DMS 273 (cell line): ENCODE results near the gene LRRC74A.
A peak's percentile ranks its signal among the peaks of the same experiment; 100 is the strongest.

ENCODE experiments used
- DNase-seq: peaks from one replicate; lab custom pipeline; 2025; ENCODE audit not compliant: unreplicated experiment; lab: John Stamatoyannopoulos, UW

LRRC74A gene

DNA sequence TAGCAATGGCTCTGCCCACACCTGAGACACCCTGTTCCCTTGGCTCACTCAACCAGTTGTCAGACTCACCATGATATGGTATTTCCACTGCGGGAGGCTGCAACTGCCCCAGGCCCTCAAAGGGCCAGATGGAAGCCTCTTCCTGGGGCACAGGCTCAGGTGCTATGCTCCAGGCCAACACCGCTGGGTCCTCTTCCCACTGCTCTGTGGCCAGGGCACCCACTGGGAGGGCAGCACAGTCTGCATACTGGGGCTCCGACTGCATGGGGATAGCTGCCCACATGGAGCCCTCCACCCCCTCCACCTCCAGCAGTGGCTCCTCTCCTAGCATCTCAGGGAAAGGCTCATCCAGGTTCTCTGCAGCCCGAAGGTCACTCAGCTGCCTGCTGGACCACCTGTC is 17.2 kb upstream of the LRRC74A start:
- DNase-seq = no peak

DNA sequence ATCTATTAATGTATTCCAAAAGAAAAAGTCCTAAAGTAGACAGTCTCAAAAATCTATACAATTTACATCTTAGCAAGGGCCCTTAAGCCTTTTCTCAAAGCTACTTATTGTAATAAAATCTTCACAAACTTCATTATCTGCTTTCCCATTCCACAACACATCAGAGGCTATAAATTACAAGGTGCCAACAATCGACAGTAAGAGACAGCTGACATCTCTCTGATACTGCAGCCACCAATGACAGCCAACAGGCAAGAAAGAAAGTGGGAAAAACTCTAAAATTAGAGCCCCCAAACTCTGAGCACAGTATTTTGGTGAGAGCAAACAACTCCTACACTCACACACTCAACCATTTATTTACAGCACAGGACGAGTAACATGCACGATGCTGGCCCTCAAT is 15.7 kb upstream of the LRRC74A start:
- DNase-seq = no peak

DNA sequence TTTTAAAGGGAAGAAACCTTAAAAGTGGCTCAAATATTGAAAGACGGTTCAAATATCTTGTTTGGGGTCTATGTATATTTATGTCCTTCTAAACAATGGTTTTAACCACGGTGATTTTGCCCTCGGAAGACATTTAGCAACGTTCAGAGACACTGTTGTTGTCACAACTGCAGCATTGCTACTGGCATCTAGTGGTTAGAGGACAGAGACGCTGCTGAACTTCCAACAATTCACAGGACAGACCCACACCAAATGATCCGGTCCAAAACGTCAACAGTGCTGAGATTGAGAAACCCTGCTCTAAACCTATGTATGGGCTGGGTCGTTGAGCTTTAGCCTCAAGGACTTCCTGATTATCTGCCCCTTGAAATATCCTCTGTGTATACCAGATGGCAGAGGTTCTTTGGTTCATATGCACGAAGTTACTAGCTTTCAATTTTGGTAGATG is 15.2 kb upstream of the LRRC74A start:
- DNase-seq = peak; percentile 60

DNA sequence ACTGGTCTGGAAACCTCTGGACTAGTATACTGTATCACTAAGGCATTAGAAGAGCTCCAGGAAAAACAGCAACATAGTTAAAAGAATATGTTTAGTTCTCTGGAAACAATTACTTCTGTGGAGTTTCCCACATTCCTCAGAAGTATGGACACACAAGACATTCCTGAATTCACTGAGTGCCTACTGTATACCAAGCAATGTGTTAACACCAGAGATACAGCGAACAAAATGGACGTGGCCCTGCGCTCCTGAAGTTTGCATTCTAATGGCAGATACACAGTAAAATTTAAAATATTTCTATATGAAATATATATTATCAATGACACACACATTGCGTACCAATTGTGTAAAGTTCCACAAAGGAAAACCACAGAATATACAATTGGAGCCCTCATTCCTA is 14.6 kb upstream of the LRRC74A start:
- peak; percentile 42 for DNase-seq

DNA sequence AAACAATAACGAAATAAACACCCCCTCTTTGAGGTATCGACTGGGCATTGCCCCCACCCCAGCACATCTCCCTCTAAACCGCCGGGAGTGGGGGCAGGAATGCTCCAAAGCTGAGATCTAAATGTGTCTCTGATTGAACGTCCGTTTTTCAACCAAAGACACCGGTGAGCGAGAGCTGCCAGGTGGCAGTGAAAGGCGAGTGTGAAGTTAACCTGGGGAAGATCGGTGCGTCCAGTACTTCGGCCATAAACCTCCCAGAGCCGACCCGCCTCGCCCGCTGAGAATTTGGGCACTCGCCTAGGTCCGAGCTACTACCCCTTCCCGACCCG is 14.2 kb upstream of the LRRC74A start:
- DNase-seq = peak; percentile 59

DNA sequence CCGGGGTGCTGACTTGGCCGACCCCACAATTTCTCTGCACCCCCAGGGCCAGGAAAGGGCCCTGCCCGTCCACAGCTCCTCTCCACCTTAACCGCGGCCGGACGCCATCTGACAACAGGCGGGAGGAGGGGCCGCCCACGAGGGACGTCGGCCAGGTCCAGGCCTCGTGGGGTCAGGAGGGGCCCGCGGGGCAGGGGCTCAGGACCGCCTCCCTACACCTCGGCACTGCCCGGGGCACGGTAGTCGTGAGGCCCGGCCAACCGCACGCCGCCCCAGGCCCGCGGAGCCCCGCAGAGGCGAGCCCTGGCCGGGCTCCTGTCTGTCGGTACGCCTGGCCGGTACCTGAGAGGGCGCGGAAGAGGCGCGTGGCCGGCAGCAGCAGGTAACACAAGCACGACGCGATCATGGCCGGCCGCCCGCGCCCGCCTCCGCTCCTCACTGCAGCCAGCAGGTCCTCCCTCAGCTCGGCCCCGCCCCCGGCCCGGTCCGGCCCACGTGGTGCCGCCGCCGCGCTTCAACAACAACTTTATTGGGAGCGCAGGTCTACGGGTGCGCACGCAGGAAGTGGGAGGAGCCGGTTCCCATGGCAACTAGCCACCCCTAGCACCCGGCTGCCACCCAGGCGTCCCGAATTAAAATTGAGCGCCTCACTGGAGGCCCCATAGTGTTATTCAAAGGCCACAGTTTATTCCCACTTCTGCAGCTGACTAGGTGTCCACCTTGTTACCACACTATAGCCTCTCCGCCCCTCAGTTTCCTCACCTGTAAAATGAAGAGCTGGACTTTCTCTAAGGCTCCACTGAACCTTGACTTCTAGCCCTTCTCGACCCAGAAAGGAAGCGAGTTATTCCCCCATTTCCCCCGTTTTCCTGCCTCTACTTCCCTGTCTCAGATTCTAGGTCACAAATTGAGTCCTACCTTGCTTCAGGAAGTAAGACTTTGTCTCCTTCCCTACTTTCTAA is 13.5 kb upstream of the LRRC74A start, which contains the start of gene ANGEL1:
TSS of gene ANGEL1 (minus strand) at position 461 of the 962 bp plus-strand sequence. CDS start at position 406, 55 bp downstream.
- DNase-seq = peak; percentile 99

DNA sequence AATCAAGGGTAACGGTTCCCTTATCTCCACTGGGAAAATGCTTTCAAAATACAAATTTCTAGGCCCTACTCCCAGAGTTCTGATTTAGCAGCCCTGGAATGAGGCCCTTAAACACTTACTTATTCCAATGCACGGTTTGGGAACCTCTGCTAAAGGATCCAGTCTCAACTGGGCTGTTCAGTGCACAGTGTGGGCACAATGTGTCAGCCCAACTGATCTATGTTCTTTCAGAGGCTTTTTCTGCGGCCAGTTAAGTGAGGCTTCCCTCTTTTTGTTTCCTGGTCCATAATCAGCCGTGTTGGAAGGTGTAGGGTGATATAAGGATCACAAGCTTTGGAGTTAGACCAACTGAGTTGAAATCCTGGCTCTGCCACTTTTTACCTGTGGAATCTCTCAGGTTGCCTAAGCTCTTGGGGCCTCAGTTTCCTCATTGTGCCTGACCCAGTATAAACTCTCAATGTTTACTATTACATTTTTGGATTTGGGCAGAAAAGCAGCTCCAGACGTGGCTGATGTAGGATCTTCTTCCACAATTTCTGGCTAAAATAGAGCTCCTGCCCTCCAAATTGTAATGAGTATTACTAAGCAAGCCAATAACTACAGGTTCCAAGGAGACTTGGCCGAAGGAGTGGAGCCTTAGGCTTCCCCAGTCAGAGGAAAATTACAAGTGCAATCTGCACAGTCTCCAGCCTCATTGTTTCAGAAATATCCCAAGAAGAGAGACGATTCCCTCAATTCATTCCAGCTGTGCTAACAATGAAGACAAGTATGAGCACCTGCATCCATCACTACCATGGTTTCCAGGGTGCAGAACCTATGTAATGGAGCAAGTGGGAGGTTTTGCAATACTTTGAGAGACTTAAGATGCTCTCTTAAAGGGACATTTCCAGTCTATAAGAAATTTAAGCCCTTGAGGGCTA is 11.2 kb upstream of the LRRC74A start:
- DNase-seq = no peak

DNA sequence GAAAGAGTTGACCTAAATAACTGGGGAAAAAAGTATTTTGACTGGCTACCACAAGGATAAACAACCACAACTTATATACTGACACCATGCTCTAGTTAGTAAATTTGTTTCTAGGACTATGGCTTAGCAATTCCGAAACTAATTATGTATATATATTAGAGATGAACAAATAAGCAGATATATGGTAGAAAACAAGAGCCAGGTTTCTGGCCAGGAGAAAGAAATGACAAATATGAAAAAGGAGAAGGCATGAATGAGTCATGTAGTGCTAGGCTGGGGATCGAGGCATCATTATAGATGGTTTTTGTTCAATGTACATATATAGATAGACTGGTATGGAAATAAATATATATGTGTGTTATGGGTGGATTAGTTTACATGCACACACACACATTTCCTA is 5.5 kb upstream of the LRRC74A start:
- no peak for DNase-seq

DNA sequence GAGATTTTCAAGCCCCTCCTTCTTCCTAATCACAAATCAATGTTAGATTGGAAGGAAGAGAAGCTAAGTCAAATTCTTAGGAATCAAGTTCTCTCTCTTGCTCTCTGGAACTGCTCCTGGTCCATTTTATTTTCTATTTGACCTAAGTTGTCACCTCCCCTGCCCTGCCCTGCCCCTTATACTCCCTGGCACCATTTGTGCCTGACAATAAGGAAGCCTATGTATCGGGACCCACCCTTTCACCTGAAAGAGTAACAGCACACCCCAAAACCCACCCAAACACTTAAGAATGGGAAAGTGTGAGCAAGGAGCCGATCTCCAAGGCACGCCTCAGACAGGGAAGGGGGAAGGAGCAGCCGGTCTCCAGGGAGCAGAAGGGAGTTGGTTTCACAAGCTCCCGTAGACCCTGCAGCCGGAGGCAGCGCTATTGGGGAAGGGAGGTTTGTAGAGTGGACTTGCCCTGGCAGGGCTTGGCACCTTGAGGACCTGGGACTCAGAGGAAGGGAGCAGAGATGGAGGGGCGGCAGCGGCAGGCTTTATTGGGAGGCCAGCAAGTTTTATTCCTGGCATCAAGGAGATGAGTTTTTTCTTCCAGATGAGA is 1.6 kb downstream of the LRRC74A start:
- no peak for DNase-seq

DNA sequence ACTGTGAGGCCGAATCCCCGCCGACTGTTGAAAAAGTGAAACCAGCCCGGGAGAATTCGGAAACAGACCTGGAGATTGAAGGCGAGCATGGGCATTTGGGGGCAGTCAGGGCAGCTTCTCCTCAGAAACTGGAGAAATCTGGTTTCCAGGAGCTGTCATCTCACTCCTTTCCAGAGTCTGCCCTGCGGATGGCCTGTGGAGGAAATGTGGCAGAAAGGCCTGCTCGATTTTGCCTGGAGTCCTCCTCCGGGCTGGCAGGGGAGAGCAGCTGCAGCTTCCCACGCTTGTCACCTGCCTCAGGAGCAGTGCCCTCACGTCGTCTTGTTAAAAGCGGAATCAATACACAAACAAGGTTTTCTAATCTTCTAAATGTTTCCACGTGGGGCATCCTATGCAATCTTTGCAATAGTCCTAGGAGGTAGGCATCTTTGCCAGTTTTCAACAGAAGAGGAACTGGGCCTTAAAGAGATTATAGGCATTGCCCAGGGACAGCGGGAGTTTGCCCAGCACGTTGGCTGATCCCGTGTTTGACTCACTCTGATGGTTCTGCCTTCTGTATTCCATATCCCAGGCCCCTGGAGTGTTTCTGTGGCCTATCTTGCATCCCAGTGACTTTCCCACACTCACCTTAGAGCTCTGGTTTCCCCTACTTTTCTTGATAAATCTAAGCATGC is 2.3 kb downstream of the LRRC74A start:
- no peak for DNase-seq

DNA sequence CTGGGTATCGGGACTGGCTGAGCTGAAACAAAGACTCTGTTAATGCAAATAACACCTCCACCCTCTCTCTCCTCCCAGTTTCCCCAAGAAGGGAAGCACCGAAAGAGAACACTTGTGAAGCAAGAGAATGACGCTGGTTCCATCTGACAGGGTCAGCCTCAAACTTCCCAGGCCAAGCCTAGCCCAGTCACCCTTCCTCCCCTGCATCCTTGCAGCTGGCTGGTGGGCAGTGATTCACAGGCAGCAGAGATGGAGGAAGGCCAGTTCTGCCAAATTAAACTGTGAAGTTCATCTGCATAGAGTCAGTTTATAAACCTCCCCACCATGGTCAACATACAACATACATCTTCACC is 2.8 kb downstream of the LRRC74A start:
- no peak for DNase-seq

DNA sequence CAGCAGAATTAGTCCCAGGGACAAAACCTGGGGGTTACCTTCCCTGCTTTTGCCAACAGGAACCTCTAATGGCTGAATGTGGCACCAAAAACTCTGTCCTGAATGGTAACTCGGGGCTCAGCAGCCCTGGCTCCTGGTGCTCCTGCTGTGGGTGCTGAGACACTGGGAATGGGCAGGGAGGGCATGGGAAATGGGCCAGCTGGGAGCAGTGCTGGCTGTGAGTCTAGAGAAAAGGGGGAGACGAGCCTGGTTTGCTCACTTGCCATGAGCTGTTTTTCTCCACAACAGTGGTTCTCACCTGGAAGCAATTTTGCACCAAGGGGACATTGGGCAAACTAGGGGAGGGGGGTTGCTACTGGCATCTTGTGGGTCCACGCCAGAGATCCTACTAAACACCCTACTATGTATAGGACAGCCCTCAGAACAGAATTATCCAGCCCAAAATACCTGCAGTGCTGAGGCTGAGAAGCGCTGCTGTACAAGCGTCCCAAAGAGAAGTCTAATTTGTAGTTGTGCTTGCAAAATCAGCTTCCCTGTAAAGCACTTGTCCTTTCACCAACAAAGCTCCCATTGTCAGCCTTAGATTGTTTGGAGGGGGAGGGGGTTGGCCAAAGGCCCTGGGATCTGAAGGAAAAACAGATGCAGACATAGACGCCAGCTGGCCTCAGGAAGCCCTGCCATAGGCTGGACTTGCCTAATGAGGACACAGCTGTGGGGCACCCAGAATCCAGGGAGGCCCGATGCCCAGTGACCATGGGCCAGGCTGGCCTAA is 3.6 kb downstream of the LRRC74A start:
- DNase-seq = peak; percentile 44

DNA sequence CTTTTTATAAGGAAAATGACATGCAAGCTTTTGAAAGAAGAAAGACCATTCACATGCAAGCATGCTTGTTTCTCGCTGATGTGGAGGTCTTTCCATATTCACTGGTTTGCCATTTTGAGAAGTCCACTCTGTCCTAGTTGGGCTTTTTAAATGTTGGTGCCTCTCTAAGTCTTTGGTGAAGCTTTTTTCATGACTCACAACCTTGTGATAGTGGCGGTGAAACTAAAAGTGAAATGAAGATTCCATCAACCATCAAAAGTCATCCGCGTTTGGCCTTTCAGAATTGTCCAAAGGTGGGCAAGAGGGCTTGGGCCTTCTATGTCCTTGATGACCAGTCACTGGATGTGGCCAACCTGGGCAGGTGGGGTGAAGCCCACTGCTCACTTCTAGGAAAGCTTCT is 4.3 kb downstream of the LRRC74A start:
- DNase-seq = no peak

DNA sequence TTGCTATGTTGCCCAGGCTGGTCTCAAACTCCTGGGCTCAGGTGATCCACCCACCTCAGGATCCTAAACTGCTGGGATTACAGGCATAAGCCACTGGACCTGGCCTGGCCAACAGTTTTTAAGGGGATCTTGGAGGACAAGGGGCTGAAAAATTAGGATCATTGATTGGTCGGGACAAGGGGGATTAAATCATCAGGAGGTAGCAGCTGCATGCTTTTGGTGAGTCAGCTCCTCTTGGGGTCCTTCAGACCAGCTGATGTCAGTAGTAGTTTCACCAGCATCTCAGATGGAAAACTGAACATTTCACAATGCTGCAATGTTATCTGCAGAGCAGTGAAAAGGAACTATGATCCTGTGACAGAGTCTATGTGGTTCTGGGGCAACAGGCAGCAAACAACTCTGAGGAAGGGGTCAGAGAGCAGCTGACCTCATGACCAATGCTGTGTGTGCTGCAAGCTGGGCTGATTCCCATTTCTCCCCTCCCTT is 6.3 kb downstream of the LRRC74A start:
- DNase-seq = no peak

DNA sequence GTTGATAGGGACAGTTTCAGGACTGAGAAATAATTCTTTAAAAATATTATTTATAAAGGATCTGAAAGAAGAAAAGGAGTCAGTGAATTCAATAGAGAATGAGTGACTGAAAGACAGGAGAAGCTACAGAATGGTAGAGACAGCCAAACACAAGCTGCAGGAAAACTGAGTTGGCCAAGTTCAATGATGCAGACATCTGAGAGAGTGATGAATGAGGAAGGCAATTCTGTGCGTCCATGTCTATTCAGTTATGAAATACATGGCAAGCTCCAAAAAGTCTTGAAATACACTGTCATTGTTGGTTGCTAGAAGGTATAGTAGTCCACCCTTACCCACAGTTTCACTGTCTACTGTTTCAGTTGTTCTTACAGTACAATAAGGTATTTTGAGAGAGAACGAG is 6.8 kb downstream of the LRRC74A start:
- DNase-seq = no peak

DNA sequence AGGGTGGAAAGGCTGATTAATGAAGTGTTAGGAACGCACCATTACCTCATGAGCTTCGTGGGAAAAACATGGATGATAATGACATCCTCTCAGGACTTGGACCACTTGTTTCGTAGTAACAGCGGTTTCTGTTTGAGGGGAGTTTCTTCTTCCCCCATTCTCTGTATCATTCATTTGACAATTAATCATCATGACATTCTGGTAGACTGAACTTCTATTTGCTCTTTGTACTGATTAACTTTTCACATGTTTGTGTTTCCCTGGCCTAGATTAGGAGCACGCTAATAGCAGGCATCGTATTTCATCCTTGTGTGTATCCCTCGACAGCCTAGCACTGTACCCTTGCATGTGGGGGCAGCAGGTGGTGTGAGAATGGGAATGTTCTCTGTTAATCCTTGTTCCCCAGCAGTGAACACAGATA is 8.0 kb downstream of the LRRC74A start:
- DNase-seq = no peak

DNA sequence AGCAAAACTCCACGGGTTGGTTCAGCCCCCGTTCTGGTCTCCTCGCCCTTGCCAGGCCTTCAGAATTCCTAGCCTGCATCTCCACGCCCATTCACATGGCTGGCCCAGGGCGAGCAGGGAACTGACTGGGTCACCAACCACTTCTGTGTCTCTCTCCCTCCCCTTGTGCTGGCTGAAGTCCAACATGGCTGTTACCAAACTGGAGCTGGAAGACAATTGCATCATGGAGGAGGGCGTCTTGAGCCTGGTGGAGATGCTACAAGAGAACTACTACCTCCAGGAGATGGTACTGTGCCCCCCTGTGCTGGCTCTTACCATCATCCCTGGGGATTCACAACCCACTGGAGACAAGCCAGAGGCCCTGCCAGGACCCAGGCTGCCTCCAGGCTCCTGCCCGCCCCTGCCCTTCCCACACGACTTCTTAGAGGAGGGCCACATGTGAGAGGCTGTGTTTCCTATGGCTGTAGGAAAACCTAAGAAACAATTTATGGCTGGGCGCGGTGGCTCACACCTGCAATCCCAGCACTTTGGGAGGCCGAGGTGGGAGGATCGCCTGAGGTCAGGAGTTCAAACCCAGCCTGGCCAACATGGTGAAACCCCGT is 9.9 kb downstream of the LRRC74A start:
- DNase-seq = peak; percentile 22

DNA sequence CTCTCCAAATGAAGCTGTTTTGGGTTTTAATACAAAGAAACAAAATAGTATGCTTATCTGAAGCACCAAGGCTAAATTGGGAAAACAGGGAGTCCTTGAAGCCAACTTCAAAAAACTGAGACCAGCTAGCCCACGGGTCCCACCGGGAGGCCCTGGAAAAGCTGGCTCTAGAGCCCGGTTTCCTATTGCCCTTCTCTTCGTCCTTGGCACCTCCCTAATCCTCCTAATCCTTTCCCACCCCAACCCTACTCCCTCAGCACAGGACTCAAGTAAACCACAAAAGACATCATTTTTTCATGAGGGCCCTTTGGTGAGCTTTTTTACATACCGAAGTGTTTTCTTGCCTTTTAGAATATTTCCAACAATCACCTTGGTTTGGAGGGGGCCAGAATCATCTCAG is 11.3 kb downstream of the LRRC74A start:
- DNase-seq = no peak

DNA sequence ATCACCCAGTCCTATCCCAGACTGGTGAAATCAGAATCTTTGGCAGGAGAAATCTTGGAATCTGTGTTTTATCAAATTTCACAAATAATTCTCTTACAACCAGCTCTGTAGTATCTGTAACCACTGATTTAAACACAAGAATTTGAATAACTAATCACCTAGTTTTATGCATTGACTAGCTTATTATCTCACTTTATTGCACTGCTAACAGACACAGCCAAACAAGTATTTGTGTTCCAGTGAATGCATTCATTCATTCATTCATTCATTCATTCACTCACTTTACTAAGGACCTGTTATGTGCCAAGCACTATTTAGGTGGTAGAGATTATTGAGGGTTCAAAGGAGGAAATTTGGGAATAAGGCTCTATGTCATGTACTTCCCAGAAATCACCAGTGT is 16.2 kb downstream of the LRRC74A start:
- no peak for DNase-seq

DNA sequence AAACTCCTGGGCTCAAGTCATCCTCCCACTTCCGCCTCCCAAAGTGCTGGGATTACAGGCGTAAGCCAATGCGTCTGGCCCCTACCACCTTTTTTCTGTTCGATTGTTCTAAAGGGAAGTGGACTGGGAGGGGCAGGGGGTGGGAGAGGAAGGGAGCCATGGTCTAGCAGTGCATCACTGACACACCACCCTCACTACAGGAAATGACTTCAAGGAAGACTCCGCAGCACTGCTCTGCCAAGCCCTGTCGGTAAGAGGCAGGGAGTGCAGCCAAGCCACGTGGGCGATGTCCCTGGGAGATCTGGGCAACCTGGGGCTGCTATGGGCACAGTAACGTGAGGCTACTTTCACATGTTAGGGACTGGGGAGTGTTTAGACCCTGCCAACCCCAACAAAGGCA is 18.0 kb downstream of the LRRC74A start:
- peak; percentile 44 for DNase-seq
